Gastrocnemius medialis (tissue), 4 donors: Measurements from ENCODE around the gene NLGN3. TPM values are rescaled to one million over a fixed set of nuclear protein-coding genes. Genes with fewer than 3 reads are reported as not detected.

Experiments
- ATAC-seq, 2 donors: fragments of 150-250 bp; one replicate each; pipeline ENCODE4 v1.9.1; 2016
- DNase-seq, 2 donors: peaks; one replicate each; pipeline ENCODE4 v3.0.0-alpha.2; 2019
- H3K27ac ChIP-seq, 4 donors: fragments of 200-600 bp; sonication (generic); 1 replicate in 1 of 4; 2 replicates in 3 of 4; pipeline ENCODE4 v1.5.1; 2016 to 2018; ENCODE audit warnings: mild to moderate bottlenecking in 2 of 4, moderate library complexity in 1 of 4
- H3K27me3 ChIP-seq, 3 donors: fragments of 200-600 bp; sonication (generic) in 2 of 3; 1 replicate in 1 of 3; 2 replicates in 2 of 3; pipeline versions ENCODE4 v1.5.1 to v1.6.0; 2016 to 2019; ENCODE audit warnings: mild to moderate bottlenecking in 1 of 3, moderate library complexity in 1 of 3
- H3K36me3 ChIP-seq, 2 donors: fragments of 200-600 bp; sonication (generic) in 1 of 2; one replicate each; pipeline ENCODE4 v1.5.1; 2017 to 2018
- H3K4me1 ChIP-seq, 2 donors: fragments of 200-600 bp; sonication (generic) in 1 of 2; one replicate each; pipeline ENCODE4 v1.5.1; 2016 to 2017; ENCODE audit warnings: mild to moderate bottlenecking in 2 of 2
- H3K4me3 ChIP-seq, 4 donors: fragments of 200-600 bp; sonication (generic) in 3 of 4; 1 replicate in 1 of 4; 2 replicates in 3 of 4; pipeline ENCODE4 v1.5.1; 2016 to 2019; ENCODE audit warnings: mild to moderate bottlenecking in 2 of 4
- H3K9me3 ChIP-seq, 3 donors: fragments of 200-600 bp; sonication (generic) in 2 of 3; 1 replicate in 1 of 3; 2 replicates in 2 of 3; pipeline ENCODE4 v1.5.1; 2016 to 2019
- POLR2A ChIP-seq, 2 donors: fragments of 450-650 bp; IDR thresholded peaks; one replicate each; pipeline ENCODE4 v1.6.1; 2017; ENCODE audit warnings: antibody characterized with exemption in 2 of 2, mild to moderate bottlenecking in 2 of 2, moderate library complexity in 2 of 2
- in situ Hi-C, 4 donors: fragments of 200-750 bp; cut with MboI; loops; one replicate each; pipeline versions ENCODE4 v1.15.0 to v1.8.0; 2017; ENCODE audit warnings: low sequenced_read_pairs in 4 of 4
- intact Hi-C: fragments of 100-400 bp; cut with DNase I; formaldehyde crosslinking; loops from one replicate; pipeline ENCODE4 v1.15.1; 2023; ENCODE audit warnings: low total_unique reads
- total RNA-seq, 4 donors: library from RNA; depleted of rRNA; stranded (reverse); fragments of >200 nt; gene quantifications; one replicate each; pipeline versions ENCODE4 v1.1.0 to v1.2.3, GENCODE V29; 2016
- TF ChIP-seq, protein P1 (sequence below), 5 experiments: fragments of 450-650 bp in 3 of 5; fragments of 200-600 bp in 2 of 5; sonication (generic) in 2 of 5; IDR thresholded peaks in 4 of 5; conservative IDR thresholded peaks in 1 of 5; 1 replicate in 4 of 5; 2 replicates in 1 of 5; pipeline ENCODE4 v1.5.1; 2016 to 2019; ENCODE audit warnings: antibody characterized with exemption in 5 of 5, mild to moderate bottlenecking in 3 of 5, moderate library complexity in 3 of 5

NLGN3 gene
- total RNA-seq, 4 donors from 2014 or later: 0.31 to 0.39 (median 0.31) TPM; not detected in 1

DNA sequence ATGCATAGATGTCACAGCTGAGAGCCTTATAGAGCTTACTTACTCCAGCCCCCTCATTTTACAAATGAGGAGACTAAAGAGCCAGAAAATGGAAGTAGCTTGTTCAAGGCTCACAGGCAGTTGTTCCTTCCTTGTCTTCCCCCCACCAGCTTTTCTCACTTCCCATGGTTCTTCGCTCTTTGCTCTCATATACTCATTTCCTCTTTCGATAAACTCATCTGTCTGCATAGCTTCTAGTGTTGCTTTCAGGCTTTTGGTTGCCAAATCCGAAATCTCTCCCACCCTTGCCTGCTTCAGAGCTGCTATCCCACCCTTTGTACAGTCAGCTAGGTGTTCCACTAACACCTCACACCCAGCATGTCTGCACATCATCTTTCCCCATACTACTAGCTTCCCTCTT is 53.4 kb downstream of the NLGN3 start:
- no peak overlapping the region for H3K4me3 ChIP-seq
- no peak for DNase-seq

DNA sequence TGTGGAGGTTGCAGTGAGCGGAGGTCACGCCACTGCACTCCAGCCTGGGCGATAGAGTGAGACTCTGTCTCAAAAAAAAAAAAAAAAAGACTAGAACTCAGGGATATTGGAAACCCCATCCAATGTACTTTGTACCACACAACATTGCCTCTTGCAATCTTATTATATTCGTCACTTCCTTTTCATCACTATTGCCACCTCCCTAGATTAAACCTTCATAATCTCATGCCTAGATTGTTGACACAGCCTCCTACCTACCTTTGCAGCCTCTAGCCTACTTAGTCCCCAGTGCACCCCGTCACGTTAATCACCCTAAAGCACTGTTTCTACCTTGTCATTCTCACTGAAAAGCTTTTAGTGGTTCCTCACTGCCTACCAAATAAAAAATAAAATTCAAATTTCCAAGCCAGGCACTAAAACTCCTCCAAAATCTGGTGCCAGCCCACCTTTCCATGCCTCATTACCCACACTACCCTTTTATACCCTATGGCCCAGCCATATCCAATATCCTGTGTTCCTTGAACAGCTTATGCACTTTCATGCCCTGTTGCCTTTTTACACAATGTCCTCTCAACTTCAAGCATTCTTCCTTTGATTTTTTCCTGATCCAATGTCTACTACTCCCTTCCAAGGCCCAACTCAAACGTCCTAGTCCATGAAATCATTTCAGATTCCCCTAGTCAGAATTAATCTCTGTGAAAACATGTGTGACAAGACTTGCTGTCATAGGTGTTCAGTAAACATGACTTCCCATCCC is 54.8 kb downstream of the NLGN3 start:
- ATAC-seq: no peak
- Histone ChIP-seq H3K4me1 (no peaks in the 10 kb centered on the region), H3K36me3 (no peaks in the 10 kb centered on the region), H3K27me3 (no peaks in the 10 kb centered on the region), H3K9me3 (no peaks in the 10 kb centered on the region), H3K27ac (no peak overlapping the region), H3K4me3 (no peak overlapping the region)
- no peak for TF ChIP-seq POLR2A (IDR thresholded peaks at IDR 0.05)
- TF ChIP-seq, protein P1, sequence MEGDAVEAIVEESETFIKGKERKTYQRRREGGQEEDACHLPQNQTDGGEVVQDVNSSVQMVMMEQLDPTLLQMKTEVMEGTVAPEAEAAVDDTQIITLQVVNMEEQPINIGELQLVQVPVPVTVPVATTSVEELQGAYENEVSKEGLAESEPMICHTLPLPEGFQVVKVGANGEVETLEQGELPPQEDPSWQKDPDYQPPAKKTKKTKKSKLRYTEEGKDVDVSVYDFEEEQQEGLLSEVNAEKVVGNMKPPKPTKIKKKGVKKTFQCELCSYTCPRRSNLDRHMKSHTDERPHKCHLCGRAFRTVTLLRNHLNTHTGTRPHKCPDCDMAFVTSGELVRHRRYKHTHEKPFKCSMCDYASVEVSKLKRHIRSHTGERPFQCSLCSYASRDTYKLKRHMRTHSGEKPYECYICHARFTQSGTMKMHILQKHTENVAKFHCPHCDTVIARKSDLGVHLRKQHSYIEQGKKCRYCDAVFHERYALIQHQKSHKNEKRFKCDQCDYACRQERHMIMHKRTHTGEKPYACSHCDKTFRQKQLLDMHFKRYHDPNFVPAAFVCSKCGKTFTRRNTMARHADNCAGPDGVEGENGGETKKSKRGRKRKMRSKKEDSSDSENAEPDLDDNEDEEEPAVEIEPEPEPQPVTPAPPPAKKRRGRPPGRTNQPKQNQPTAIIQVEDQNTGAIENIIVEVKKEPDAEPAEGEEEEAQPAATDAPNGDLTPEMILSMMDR (IDR thresholded peaks at IDR 0.05 in 4 of 5, conservative IDR thresholded peaks at IDR 0.05 in 1 of 5): no peak
- in situ Hi-C loops: loop anchor here in 2 of 4 donors (25.0 kb wide), 1 partner anchor 437 kb away; no protein-coding TSS in a partner anchor
- DNase-seq: no peak
- intact Hi-C loops: no loop called here

More for the DNA sequence above, 53.4 kb downstream of the NLGN3 start:
- Histone ChIP-seq H3K4me1 (no peaks in the 10 kb centered on the region), H3K9me3 (no peaks in the 10 kb centered on the region), H3K27ac (no peak overlapping the region), H3K27me3 (no peaks in the 10 kb centered on the region), H3K36me3 (no peaks in the 10 kb centered on the region)
- in situ Hi-C loops (loop anchor here in 2 of 4 donors (25.0 kb wide), 1 partner anchor 436 kb away; no protein-coding TSS in a partner anchor), intact Hi-C loops (no loop called here)
- no peak for TF ChIP-seq POLR2A (IDR thresholded peaks at IDR 0.05)
- no peak for ATAC-seq

DNA sequence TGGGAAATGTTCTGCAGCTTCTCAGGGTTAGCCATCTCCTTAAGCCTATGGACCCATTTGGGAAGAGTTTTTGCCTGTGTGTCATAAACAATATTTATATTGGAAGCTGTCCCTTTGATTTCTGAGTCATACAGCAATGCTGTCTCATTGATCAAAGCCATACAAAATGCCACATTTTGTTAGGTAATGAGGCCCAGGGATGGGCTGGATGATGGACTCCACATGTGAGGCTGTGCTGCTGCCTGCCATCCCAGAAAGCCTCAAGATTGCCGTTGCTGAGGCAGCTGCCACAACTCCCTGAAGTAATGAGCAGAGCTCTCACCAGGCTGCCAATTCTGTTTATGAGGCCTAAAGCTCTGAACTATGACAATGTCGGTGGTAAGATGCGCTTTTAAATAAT is 66.2 kb downstream of the NLGN3 start:
- TF ChIP-seq, protein P1 (IDR thresholded peaks at IDR 0.05 in 4 of 5, conservative IDR thresholded peaks at IDR 0.05 in 1 of 5): no peak
- no peak for TF ChIP-seq POLR2A (IDR thresholded peaks at IDR 0.05)
- intact Hi-C loops (no loop called here), in situ Hi-C loops (no loop called here)
- DNase-seq: no peak
- Histone ChIP-seq H3K9me3 (no peaks in the 10 kb centered on the region), H3K27me3 (peaks cover 0 to 9% (median 0%) of the 10 kb centered on the region in 3 donors), H3K4me3 (no peak overlapping the region), H3K36me3 (no peaks in the 10 kb centered on the region), H3K4me1 (no peaks in the 10 kb centered on the region), H3K27ac (no peak overlapping the region)
- ATAC-seq: no peak

DNA sequence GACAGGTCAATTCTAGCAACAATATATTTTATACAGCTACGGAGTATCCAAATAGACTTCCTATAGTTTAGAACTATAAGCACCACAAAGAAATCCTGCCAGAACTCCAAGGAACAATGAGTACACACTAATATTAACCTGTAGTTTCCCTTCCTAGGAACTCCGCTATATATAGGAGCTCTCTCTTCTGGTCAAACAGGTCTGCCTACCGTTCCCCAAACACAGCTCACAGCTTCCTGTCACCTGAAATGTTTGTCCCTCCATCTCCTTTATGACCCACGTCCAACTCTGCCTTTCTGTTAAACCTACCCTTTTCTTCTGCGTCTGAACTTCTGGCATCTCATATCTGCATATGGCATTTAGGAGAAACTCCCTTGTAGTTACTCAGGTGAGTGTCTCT is 67.9 kb downstream of the NLGN3 start:
- Histone ChIP-seq H3K4me1 (no peaks in the 10 kb centered on the region), H3K36me3 (no peaks in the 10 kb centered on the region), H3K4me3 (no peak overlapping the region), H3K9me3 (no peaks in the 10 kb centered on the region), H3K27ac (no peak overlapping the region), H3K27me3 (peaks cover 0 to 9% (median 0%) of the 10 kb centered on the region in 3 donors)
- in situ Hi-C loops (no loop called here), intact Hi-C loops (no loop called here)
- TF ChIP-seq, protein P1 (IDR thresholded peaks at IDR 0.05 in 4 of 5, conservative IDR thresholded peaks at IDR 0.05 in 1 of 5): no peak
- no peak for TF ChIP-seq POLR2A (IDR thresholded peaks at IDR 0.05)
- ATAC-seq (no peak), DNase-seq (no peak)

DNA sequence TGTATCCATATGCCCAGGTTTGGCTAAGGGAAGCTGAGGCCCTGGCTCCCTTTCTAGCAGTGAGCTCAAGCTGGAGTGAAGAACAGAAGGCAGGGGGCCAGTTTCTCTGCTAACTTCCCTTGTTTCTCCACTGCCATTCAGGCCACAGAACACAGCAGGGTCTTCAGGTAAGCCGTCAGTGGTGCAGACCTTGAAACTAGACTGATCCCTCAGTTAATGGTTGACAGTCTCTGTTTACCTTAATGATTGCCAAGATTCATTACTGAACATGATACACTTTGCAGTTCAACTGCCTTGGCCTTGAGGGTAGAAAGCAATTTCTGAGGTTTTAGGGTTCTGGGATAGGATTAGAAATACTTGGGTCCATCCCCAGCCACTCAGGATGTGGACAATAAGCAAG is 69.5 kb downstream of the NLGN3 start:
- TF ChIP-seq POLR2A (IDR thresholded peaks at IDR 0.05): no peak
- TF ChIP-seq, protein P1 (IDR thresholded peaks at IDR 0.05 in 4 of 5, conservative IDR thresholded peaks at IDR 0.05 in 1 of 5): no peak
- Histone ChIP-seq H3K27me3 (peaks cover 0 to 9% (median 0%) of the 10 kb centered on the region in 3 donors), H3K4me1 (no peaks in the 10 kb centered on the region), H3K4me3 (no peak overlapping the region), H3K27ac (no peak overlapping the region), H3K9me3 (no peaks in the 10 kb centered on the region), H3K36me3 (no peaks in the 10 kb centered on the region)
- in situ Hi-C loops (no loop called here), intact Hi-C loops (no loop called here)
- ATAC-seq: no peak
- no peak for DNase-seq
